Measurements from ENCODE around the gene PRSS50.
"Not testable (repeated sequence)": the region's sequence is repeated elsewhere in the genome, so short reads cannot be mapped to it uniquely, and the experiment has no call there.

PRSS50 gene

GRCh38 chr3:46708401-46709156 lies 9.1 kb downstream of the PRSS50 start:
- DNase-seq (ENCODE audit: low read depth), result no peak

- no peak for DNase-seq (ENCODE audit: low read depth)
Measured at GRCh38 chr3:46707601-46708011, 10.1 kb downstream of the PRSS50 start.

GRCh38 chr3:46706771-46707582 lies 10.7 kb downstream of the PRSS50 start:
- no peak for DNase-seq (ENCODE audit: low read depth)

GRCh38 chr3:46705751-46706552 lies 11.7 kb downstream of the PRSS50 start:
- DNase-seq (ENCODE audit: low read depth), result peak; percentile 64

- DNase-seq (ENCODE audit: low read depth), result peak; percentile 35
Measured at GRCh38 chr3:46705022-46705530, 12.6 kb downstream of the PRSS50 start.

GRCh38 chr3:46704346-46704745 lies 13.3 kb downstream of the PRSS50 start:
- not testable (repeated sequence) for DNase-seq (ENCODE audit: low read depth)

- no peak for DNase-seq (ENCODE audit: low read depth)
Measured at GRCh38 chr3:46703013-46703520, 14.6 kb downstream of the PRSS50 start.

GRCh38 chr3:46702246-46703012 lies 15.2 kb downstream of the PRSS50 start:
- no peak for DNase-seq (ENCODE audit: low read depth)

GRCh38 chr3:46701181-46701939 lies 16.3 kb downstream of the PRSS50 start, which contains the start of gene TMIE:
TSS of gene TMIE (plus strand) at chr3:46701392. CDS start at chr3:46701488, 96 bp downstream.
- no peak for DNase-seq (ENCODE audit: low read depth)

- no peak for DNase-seq (ENCODE audit: low read depth)
Measured at GRCh38 chr3:46700772-46701171, 16.9 kb downstream of the PRSS50 start.

GRCh38 chr3:46699676-46700523 lies 17.8 kb downstream of the PRSS50 start:
- no peak for DNase-seq (ENCODE audit: low read depth)

- DNase-seq (ENCODE audit: low read depth), result no peak
Measured at GRCh38 chr3:46695962-46696894, 21.4 kb downstream of the PRSS50 start.

GRCh38 chr3:46695177-46695961 lies 22.3 kb downstream of the PRSS50 start:
- DNase-seq (ENCODE audit: low read depth), result no peak

GRCh38 chr3:46694520-46694919 lies 23.1 kb downstream of the PRSS50 start:
- DNase-seq (ENCODE audit: low read depth), result no peak

- no peak for DNase-seq (ENCODE audit: low read depth)
Measured at GRCh38 chr3:46693892-46694226, 23.8 kb downstream of the PRSS50 start.

GRCh38 chr3:46693038-46693891 lies 24.4 kb downstream of the PRSS50 start, which contains the start of gene ALS2CL:
TSS of gene ALS2CL (minus strand) at chr3:46693679. CDS start at chr3:46689440, 4,239 bp downstream.
- no peak for DNase-seq (ENCODE audit: low read depth)
